CD4-positive, alpha-beta T cell treated with Interleukin-15 for 4 hours (primary cell): ENCODE data around the gene KIFBP.

Experiments
- DNase-seq: peaks from one replicate; pipeline ENCODE4 v3.0.0-alpha.2; 2020; ENCODE audit warnings: low spot score

Gene KIFBP

DNA sequence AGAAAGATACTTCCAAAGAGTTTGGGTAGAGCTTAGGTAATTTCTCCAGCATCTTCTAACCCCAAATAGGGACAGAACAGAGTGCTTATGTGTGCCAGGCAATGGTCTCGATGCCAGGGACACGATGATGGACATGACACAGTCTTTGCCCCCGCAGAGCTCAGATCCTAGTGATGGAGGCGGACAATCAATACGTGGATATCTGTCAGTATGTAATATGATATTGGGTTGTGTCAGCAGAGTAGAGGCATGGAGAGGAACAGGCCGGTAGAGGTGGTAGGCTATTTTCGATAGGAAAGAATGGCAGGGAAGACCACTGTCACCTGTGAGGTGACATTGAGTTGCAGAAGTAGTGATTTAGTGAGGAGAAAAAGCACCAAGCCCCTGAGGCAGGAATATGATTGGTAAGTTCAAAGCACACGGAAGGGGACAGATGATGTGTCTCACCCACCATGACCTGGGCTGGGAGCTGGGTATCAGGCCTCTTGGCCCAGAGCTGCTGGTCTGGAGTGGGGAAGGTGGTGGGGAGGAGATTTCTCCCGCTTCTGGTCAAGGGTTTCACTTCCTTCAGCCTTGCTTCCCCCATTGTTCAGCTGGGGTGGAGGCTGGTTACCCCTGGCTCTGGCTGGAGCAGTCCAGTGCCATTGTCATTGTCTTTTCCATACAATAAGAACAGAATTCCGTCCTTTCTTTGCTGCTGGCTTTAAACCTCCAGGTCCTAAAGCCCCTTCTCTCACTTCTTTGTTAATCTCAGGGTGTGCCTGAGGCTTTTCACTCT is 63.3 kb downstream of the KIFBP start:
- no peak for DNase-seq

DNA sequence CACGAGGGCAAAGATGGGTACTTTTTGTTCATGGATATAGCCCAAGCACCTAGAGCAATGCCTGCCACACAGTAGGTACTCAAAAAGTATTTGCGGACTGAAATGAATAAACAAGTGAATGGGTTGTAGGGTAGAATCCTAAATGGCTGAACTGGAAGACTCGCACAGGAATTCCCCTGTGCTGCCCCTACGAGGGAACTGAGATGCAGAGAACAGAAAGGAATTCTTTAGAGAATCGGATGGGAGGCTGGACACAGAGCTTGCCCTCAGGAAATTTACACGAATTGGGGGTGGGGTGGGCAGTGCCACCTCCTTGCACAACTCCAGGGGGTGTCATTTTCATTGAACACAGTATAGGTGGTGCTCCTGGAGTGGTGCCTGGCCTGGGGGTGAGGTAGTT is 64.1 kb downstream of the KIFBP start:
- DNase-seq, result no peak

DNA sequence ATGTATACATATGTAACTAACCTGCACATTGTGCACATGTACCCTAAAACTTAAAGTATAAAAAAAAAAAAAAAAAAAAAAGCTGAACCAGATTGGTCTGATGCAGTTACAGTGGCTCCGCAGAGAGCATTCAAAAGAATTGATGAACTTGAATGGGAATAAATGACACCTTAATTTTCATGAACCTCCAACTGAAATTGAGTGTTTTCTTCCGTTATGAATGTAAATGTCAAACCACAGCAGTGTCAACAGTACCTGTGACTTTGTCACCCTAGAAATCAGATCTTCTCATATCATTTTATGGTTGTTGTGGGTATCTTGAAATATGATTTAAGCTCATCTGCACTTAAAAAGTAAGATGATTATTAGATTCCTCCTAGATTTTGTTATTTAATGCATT is 66.6 kb downstream of the KIFBP start:
- no peak for DNase-seq

DNA sequence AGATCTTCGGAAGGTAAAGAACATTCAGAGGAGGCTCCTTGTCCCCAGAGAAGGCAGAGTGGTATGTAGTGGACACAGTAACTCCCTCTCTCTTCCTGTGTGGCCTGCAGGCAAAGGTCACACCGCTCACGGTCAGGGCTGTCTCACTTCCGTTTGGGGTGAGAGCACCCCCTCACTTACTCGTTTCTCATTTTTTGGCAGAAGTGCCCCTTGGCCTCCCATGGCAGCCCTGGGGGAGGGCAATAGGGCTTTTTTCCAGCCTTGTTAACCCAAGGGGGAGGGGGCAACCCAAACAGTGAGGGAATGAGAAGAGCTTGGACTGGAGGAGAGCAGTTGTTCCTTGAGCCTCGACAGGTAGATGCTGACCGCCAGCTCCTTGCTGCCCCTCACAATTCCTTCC is 67.5 kb downstream of the KIFBP start:
- no peak for DNase-seq

DNA sequence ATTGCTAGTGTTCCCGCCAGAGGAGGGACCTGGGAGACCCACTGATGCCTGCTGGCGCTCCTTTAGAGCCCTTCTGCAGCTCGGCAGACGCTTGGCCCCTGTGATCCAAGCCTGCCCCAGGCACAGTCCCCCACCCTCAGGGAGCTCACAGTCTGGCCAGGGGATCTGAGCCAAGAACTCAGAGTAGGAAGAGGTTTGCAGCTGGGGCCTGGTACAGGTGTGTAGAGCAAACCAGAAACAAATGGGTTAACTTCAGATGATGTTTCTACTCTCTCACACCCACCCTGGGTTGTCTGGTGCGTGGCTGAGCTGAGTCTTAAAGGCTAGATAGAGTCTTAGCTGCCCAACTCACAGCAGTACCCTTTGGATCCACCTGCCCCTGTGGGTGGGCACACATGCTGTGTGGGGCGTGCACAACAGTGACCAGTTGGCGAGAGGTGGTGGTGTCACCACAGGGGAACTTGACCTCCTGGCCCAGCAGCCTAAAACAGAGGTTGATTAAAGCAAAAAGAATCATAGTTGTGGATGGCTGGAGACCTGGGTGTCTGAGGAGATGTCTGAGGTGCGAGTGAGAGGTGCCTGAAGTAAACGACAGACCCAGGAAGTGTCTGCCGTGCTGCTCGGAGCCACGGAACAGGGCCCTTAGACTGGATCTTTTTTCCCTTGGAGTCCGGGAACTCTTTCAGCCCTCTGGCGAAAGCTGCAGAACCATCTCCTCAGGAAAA is 68.1 kb downstream of the KIFBP start:
- DNase-seq, result no peak

DNA sequence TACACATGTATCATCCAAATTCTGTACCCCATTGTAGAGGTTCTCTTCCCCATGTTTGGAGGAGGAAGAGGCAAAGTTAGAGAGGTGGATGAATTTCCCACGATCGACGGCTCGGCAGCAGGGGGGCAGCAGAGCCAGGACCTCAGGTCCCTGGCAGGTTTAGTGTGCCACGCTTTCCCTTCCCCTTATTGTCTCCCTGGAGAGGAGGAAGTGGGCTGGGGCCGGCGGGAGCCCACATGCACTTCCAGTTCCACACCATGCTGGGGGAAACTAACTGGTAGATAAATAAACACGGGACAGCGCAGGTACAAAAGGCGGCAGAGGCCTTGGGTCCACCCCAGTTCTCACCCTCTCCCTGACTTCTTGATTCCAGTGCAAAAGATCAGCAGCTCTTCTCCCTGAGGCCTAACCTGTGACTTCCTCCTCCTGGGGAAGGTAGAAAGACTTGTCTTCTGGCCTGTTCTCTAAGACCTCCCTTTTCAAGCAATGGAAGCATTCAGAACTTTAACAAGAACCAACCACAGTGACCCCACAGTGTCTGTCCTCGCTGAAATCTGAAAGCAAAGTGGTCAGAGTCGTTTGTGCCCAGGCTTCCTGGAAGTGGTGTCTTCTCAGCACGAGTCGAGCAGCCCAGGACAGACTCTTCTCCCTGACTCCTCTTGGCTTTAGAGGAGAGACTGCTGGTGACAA is 68.8 kb downstream of the KIFBP start:
- DNase-seq, result no peak

DNA sequence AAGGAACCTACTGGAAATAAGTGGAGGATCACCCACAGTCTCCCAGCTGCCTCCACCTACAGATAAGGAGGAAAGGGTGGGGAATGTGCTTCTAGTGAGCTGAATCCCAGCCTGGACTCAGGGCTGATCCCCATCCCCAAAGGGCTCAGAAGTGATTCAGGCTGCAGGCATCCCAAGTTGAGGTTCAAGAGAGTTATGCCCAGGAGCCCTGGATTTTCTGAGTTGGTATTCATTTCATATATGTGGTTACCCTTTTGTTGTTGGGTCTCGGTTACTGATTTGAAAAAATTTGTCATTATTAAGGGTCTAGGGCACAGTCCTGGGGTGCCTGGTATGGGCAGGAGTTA is 69.3 kb downstream of the KIFBP start:
- DNase-seq, result no peak

DNA sequence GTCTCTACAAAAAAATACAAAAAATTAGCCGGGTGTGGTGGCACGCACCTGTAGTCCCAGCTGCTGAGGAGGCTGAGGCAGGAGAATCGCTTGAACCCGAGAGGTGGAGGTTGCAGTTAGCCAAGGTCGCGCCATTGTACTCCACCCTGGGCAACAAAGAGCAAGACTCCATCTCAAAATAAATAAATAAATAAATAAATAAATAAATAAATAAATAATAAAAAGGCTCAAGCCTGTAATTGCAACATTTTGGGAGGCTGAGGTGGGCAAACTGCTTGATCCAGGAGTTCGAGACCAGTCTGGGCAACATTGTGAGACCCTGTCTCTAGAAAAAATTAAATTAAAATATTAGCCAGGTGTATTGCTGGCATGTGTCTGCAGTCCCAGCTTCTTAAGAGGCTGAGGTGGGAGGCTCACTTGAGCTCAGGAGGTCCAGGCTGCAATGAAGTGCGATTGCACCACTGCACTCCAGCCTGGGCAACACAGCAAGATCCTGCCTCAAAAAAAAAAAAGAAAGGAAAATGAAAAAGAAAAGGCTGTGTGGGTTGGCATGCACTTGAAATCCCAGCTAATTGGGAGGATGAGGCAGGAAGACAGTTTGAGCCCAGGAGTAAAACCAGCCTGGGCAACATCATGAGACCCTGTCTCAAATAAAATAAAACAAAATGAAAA is 71.7 kb downstream of the KIFBP start:
- DNase-seq, result no peak

DNA sequence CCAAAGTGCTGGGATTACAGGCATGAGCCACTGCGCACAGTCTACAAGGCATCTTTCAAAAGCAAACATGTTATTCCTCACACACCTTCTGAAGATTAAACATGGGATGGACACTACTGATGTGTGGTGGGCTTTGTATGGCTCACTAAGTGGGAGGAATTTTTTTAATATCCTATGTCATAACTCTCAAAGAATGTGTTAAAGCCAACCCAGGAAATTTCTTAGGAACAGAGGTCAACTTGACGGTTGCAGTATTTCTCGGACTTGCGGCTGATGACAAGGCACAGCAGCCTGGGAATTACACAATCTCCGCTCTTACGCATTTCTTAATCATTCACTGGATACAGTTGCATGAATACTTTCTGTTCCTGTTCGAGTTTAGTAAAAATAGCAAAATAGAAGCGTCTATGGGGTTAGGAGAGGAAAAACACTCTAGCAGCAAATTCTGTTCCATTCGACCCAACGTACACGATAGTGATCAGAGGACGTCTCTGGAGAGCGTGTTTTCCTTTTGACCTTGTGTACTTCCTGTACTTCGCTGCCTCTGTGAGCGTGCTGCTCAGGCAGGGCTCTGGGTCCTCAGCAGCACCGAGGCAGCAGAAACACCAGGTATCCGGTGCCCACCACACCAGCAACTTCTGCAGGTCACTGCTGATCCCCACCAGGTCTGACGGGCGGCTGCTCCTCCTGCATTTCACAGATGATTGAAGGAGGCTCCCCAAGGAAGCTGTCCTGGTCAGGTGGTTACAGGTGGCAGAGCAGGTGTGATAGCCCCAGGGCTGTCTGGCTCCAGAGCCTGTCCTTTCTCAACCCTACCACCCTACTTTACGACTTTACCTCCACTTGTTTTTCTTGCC is 72.9 kb downstream of the KIFBP start:
- no peak for DNase-seq

DNA sequence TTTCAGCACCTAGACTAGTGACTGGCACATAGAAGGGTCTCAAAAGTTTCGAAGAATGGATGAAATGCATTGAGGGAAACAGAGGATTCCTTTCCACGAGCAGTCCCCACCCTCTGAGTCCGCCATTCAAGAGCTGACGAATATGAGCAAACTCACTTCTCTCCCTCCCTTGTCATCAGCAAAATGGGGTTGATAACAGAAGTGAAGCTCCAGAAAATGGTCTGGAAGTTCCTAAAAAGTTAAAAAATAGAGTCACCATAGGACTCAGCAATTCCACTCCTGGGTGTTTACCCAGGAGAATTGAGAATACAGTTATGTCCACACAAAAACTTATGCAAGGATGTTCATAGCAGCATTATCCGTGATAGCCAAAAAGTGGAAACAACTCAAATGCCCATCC is 74.3 kb downstream of the KIFBP start:
- no peak for DNase-seq

DNA sequence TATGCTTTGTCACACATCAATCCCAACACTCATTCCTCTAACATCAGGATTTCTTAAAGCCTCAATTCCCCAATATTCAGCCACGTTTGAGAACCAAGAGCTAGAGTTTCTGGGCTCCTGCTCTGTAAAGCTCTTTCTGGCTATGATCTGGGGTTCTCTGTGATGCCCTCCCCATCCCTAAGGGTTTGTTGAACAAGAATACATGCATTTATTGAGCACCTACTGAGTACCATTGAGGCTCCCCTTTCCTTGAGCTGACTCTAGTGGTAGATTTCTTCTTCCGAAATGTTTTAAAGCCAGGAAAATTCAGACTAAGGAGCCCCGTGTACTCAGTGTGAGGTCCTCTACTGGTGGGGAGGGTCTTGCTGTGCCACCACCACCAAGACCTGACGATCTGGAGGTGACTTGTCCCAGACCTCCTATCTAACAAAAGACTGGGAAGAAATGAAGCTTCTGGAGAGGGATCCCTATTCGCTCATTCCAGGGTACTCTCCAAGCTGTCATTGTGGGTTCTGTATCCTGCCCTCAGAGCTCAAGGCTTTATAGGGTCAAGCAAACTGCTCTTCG is 76.2 kb downstream of the KIFBP start:
- DNase-seq, result no peak

DNA sequence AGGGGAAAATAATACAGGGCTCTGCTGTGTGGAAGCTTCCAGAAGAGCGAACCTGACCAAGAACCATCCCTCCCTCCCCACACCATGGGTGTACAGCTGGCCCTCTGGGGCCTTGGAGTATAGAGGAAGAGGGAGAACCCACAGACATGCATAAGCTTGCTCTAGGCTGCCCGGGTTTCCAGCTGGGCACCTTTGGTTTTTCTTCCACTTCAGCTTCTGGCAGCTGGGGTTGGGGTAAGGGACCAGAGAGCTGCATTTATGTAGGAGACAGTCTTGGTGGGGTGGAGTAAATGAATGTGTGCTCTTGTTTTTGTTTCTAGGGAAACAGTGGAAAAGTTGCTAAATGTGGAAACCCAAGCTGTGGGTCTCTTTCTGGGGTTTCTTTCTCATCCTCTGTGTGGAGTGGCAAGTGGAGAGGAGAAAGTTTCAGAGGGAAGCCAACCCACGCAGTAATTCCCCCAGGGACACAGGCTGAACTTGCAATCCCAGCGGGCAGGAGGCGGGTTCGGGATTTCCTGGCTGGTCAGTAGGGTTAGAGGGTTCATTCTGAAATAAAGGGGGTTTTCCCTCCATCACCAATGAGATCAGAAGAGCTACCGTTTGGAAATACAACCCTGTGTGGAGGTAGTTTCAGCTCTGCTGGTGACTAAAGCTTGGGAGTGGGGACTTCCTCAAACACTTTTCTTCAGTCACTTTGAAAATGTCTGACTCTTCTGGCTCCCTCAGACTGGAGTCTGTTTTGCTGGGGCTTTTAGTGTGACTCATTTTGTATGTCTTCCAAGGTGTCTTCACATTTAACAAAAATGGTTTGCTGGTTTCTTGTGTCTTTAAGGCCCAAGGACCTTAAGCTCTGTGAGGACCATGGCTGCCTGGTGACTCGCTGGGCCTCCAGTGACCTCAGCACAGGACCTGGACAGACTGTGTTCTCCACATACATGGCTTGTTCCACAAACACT is 77.1 kb downstream of the KIFBP start:
- DNase-seq, result no peak
